GM13977 (cell line): Measurements from ENCODE around the gene PODXL2.
"Not testable (repeated sequence)": the region's sequence is repeated elsewhere in the genome, so short reads cannot be mapped to it uniquely, and the experiment has no call there.

Experiments used
- DNase-seq: peaks from one replicate; pipeline ENCODE4 v3.0.0; 2012; ENCODE audit warnings: low spot score
- CTCF ChIP-seq: IDR thresholded peaks from 2 replicates; pipeline ENCODE4 v1.5.1; 2012; ENCODE audit warnings: mild to moderate bottlenecking, control low read depth; ENCODE audit not compliant: insufficient read depth; ENCODE audit errors: extremely low read depth, missing control alignments
- in situ Hi-C: fragments of 300-500 bp; cut with MboI; formaldehyde crosslinking; loops from one replicate; pipeline ENCODE4 v1.12.0; 2022; ENCODE audit warnings: low sequenced_read_pairs, low pct_unique_long_range_greater_than_20kb, mixed read lengths, inconsistent platforms; ENCODE audit not compliant: unreplicated experiment

Gene PODXL2

GRCh38 chr3:127595303-127595702, 33.7 kb upstream of the PODXL2 start:
- no peak for TF ChIP-seq CTCF
- in situ Hi-C loops: no loop called here
- no peak for DNase-seq

GRCh38 chr3:127597020-127597771, 31.8 kb upstream of the PODXL2 start:
- no peak for DNase-seq
- no peak for TF ChIP-seq CTCF
- in situ Hi-C loops: no loop called here

- no peak for DNase-seq
- in situ Hi-C loops: no loop called here
- TF ChIP-seq CTCF: no peak
Observed at GRCh38 chr3:127598841-127599570, 30.0 kb upstream of the PODXL2 start.

GRCh38 chr3:127600749-127601456, 28.1 kb upstream of the PODXL2 start:
- in situ Hi-C loops: no loop called here
- no peak for DNase-seq
- TF ChIP-seq CTCF: no peak

- TF ChIP-seq CTCF: no peak
- no peak for DNase-seq
- in situ Hi-C loops: no loop called here
Observed at GRCh38 chr3:127604035-127604434, 24.9 kb upstream of the PODXL2 start.

GRCh38 chr3:127604546-127605165, 24.3 kb upstream of the PODXL2 start:
- no peak for TF ChIP-seq CTCF
- in situ Hi-C loops: no loop called here
- DNase-seq: no peak

GRCh38 chr3:127605547-127605946, 23.4 kb upstream of the PODXL2 start:
- DNase-seq, in situ Hi-C loops: not testable (repeated sequence)
